GM19372 (cell line): ENCODE measurements around the gene DTD1.

Source experiments
- ATAC-seq: cut with Tn5 transposase; IDR thresholded peaks from one replicate; pipeline ENCODE4 v1.9.1; 2021; ENCODE audit warnings: mild to moderate bottlenecking, low read depth, moderate library complexity; ENCODE audit not compliant: unreplicated experiment

Gene DTD1

GRCh38 chr20:18657575-18657974 lies 69.7 kb downstream of the DTD1 start:
- no peak for ATAC-seq

GRCh38 chr20:18662279-18663040 lies 74.6 kb downstream of the DTD1 start:
- ATAC-seq: no peak

DNA sequence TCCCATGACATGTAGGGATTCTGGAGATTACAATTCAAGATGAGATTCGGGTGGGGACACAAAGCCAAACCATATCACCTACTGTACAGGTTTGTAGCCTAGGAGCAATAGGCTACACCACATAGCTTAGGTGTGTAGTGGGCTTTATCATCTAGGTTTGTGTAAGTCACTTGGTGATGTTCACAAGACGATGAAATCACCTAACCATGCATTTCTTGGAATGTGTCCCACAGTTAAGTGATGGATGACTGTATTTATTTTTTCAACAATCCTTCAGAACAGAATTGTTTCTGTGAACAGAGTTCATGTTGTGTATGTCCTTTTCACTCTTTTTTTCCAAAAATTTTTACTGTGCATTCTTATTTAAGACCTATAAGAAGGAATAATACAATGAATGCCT lies 76.1 kb downstream of the DTD1 start:
- ATAC-seq: no peak

GRCh38 chr20:18665135-18665534 lies 77.3 kb downstream of the DTD1 start:
- no peak for ATAC-seq

DNA sequence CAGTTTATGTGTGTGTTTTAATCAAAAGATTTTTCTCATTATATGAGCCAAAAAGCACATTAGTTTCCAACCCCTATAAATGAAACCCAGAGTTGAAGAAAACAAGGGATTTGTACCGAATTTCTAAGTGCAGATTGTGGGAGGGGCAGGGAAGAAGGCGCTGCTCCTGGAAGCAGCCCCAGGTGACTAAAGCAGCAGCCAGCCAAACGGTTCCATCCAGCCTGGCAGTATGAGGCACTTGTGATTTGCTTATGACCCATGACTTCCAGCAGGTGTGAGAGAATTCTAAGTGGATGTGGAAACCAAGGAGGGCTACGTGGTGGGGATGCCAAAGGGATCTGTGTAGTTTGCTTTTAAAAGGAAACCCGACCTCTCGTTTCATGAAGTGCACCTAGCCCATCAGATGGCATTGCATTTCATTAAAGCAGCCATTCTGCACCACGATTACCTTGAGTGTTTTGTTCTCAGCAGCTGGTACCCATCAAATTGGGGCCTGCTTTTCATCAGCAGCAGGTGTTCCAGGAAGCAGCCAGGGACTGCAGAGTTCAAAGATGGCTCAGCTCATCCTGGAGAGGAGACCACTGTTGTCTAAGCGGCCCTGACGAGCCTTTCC lies 79.1 kb downstream of the DTD1 start:
- ATAC-seq: no peak

GRCh38 chr20:18669241-18670019 lies 81.6 kb downstream of the DTD1 start:
- ATAC-seq: no peak

DNA sequence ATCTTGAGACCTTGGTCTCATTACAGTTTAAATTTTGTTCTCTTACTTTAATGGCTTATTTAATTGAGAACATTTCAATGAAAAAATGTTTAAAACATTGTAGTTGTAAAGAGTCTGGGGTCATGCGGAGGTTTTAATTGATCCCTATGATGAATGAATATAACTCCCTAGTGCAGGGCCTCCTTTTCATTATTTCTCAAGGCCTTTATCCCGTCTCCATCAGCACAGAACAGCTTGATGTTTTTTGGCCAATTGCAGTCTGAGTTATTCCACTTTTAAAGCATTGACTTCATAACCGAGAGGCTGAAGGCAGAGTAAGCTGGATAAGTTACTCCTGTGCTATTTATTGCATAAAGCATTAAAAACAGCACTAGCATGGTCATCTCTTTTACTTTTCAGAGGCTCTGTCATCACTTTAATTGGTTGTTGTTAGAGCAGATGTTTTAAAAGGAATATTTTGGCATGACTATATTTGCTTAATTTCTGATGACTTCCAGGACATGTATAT lies 83.4 kb downstream of the DTD1 start:
- ATAC-seq: no peak

DNA sequence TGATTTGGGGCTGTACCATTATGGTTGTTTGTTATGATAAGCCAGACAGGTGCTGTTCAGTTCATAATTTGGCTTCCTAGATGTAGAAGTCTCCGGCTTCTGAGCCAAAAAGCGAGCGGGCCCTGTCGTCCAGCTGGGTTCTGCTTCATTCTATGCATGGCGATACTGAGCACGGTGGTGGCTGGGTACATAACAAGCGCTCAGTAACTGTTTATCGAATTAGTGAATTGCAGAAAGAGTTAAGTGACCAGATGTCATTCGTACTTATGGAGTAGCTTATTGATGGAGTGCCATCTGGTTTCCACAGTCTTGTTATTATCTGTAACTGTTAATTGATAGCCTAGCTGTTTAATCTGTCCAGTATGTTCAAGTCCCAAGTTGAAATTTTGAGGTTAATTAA lies 85.0 kb downstream of the DTD1 start:
- ATAC-seq: no peak

GRCh38 chr20:18676396-18676795 lies 88.5 kb downstream of the DTD1 start:
- no peak for ATAC-seq

DNA sequence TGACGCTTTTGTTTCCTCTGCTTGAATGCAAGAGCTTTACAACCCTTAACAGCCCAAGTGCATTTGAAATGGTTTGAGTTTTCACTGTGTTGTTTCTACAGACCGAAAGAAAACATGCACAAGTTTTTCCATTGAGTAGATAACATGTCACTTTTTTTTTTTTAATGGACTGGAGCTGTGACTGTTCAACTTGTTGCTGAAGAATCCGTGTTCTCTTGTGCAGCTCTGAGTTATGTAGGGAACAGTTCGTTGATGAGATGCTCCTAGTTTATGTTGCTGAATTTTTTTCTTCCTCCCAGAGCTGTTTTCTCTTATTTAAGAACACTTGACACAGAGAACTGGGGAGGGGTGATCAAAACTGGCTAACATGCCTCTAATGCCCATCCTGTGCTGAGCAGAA lies 89.3 kb downstream of the DTD1 start:
- ATAC-seq: no peak

GRCh38 chr20:18678549-18679419 lies 90.9 kb downstream of the DTD1 start:
- ATAC-seq: no peak

- ATAC-seq: no peak
Observed at GRCh38 chr20:18683839-18684238, 96.0 kb downstream of the DTD1 start.

DNA sequence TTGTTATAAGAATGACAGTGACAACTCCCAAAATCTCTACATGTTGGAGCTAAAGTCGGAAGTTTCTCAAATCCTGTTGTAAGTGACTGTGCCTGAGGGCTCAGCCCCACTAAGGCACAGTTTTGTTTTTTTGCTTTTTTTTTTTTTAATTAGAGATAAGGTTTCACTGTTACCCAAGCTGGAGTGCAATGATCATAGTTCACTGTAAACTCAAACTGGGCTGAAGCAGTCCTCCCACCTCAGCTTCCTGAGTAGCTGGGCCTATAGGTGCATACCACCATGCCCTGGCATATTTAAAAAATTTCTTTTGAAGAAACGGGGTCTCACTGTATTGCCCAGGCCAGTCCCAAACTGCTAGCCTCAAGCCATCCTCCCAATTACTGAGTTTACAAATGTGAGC lies 96.9 kb downstream of the DTD1 start:
- no peak for ATAC-seq

GRCh38 chr20:18685406-18685805 lies 97.6 kb downstream of the DTD1 start:
- ATAC-seq: no peak

DNA sequence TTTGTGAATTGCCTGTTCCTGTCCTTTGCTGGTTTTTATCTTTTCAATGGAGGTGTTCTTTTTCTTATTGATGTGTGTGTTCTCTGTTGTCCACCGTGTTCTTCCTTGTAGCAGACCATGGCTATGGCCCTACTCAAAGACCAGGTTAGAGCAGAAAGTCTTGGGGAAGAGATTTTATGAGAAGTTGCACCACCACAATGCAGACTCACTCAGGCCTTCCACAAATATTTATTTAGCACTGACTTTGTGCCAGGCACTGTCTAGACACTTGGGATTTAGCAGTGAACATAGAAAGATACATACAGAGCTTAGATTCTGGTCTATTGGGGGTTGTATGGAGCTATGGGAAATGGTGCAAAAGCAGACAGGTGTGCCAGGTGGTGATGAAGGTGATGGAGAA lies 98.8 kb downstream of the DTD1 start:
- ATAC-seq: no peak

DNA sequence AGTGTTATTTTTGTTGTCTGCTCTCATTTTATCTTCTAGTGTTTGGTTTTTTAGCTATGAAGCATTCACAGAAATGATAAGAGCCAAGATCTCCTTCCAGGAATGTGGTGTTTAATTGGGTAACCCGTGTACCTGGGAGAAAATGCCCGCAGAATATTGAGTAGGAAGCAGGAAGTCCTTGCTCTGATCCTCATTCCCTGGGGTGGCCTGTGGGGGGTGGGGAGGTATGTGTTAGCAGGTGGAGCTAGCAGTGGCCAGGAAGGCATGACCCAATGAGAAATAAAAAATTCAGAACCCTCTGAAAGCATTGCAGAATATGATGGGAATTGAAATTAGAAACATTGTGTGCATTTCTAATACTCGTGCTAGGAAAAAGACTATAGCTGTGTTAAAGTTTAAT lies 100.8 kb downstream of the DTD1 start:
- ATAC-seq: no peak

DNA sequence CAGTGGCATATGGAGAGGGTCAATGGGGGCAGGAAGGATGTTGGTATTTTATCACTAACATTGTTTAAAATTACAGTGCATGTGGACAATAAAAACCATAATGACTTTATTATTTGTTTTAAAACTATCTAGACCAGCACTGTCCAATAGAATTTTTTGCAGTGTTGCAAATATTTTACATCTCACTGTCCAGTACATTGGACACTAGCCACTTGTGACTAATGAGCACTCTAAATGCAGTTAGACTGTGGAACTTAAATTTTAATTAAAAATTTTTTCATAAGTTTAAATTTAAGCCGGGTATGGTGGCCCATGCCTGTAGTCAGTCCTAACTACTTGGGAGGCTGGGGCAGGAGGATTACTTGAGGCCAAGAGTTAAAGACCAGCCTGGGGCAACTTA lies 101.7 kb downstream of the DTD1 start:
- ATAC-seq: no peak

DNA sequence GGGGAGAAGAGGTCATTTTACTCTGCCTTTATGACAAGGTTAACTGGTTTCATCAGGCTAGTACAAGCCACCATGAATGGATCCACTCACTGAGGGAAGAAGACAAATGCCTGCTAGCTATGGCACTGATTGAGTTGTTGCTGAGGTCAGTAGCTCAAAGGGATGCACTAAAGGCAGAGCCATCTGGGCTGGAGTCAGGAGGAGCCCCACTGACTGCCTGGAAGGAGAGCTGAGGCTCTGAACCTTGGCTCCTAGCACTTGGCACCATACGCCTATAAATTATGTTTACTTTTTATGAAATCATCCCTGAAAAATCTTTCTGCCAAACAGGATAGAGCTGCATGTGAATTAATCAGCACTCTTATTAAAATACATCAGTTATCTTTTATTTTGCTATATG lies 104.6 kb downstream of the DTD1 start:
- no peak for ATAC-seq

GRCh38 chr20:18694071-18694470 lies 106.2 kb downstream of the DTD1 start:
- no peak for ATAC-seq

DNA sequence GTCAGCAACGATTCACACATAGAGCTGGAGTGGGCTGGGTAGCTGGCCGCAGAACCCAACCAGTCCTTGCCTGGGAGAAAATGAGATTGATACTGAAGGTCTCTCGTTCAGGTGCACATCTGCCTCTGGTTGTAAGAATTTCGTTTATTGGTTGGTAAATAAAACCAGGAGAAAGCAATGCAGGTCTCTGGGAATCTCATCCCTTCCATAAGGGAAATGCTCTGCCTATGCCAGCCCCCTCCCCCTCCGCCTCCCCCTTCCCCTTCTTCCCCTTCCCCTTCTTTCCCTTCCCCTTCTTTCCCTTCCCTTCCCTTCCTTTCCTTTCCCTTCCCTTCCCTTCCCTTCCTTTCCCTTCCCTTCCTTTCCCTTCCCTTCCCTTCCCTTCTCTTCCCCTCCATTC lies 107.3 kb downstream of the DTD1 start:
- ATAC-seq: no peak
